HFF-Myc (cell line): ENCODE data around the gene VSTM4.

Experiments
- DNase-seq: peaks from one replicate; pipeline ENCODE4 v3.0.0-alpha.2; 2011; ENCODE audit warnings: low read depth; ENCODE audit errors: extremely low read depth
- H3K4me3 ChIP-seq: replicated peaks from 2 replicates; pipeline ENCODE4 v1.5.1; 2011; ENCODE audit warnings: low read depth, mild to moderate bottlenecking, control low read depth, low read length
- CTCF ChIP-seq: IDR thresholded peaks from 2 replicates; pipeline ENCODE4 v1.5.1; 2012; ENCODE audit warnings: mild to moderate bottlenecking, low read depth, low read length, control low read depth; ENCODE audit errors: missing control alignments

Gene VSTM4

GRCh38 chr10:49058463-49059255 is 56.7 kb downstream of the VSTM4 start:
- TF ChIP-seq CTCF = no peak
- no peak overlapping the region for H3K4me3 ChIP-seq
- no peak for DNase-seq

DNA sequence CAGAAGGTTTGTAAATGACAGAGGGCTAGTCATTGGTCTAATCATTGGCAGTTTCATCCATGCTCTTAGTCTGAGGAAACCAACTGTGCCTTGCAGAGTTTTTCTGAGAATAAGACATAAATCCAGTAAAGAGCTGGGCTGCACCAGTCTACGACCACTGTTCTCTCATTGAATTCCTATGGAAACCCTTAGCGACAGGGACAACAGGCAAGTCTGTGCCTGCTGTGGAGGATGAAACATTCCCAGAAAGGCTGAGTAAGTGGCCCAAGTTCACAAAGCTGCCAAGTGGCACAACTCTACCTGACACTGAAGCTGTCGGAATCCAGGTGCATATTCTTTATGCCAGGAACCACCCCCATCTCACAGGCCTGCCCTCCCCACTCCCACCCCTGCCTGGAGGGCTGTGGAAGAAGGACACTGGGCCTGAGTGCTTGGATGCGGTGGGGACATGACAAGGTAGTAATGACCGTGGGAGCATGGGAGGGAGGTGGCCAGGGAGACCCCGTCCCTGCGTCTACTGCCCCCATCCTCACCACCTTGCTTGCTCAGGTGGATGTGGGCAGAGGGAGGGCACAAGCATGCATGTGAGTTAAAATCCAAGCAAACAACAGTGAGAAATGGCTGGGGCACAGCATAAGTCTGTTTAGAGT is 58.0 kb downstream of the VSTM4 start:
- no peak for TF ChIP-seq CTCF
- H3K4me3 ChIP-seq = no peak overlapping the region
- no peak for DNase-seq

DNA sequence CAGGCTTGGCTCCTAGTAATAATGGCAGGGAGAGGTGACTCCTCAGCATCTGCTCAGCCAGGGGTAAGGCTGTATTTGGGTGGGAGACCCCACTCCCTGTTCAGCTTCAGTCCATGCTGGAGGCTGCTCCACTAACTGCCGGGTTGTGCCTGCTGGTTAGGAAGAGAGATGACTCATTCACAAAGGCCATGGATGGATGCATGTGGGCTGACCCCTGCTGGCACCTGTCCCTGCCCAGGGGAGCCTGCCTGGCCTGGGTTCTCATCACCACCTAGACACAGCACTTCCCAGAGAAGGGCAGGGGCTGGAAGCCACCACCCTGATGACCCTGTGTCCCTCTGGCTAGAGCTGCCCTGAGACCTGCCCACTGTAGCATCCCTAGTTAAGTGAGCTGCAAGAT is 59.0 kb downstream of the VSTM4 start:
- DNase-seq = no peak
- H3K4me3 ChIP-seq = no peak overlapping the region
- no peak for TF ChIP-seq CTCF

- TF ChIP-seq CTCF = no peak
- peak; percentile 25 for DNase-seq
- H3K4me3 ChIP-seq = no peak overlapping the region
Observed at GRCh38 chr10:49055221-49055849, 60.0 kb downstream of the VSTM4 start.

GRCh38 chr10:49054753-49055152 is 60.6 kb downstream of the VSTM4 start:
- H3K4me3 ChIP-seq = no peak overlapping the region
- DNase-seq = no peak
- TF ChIP-seq CTCF = no peak

DNA sequence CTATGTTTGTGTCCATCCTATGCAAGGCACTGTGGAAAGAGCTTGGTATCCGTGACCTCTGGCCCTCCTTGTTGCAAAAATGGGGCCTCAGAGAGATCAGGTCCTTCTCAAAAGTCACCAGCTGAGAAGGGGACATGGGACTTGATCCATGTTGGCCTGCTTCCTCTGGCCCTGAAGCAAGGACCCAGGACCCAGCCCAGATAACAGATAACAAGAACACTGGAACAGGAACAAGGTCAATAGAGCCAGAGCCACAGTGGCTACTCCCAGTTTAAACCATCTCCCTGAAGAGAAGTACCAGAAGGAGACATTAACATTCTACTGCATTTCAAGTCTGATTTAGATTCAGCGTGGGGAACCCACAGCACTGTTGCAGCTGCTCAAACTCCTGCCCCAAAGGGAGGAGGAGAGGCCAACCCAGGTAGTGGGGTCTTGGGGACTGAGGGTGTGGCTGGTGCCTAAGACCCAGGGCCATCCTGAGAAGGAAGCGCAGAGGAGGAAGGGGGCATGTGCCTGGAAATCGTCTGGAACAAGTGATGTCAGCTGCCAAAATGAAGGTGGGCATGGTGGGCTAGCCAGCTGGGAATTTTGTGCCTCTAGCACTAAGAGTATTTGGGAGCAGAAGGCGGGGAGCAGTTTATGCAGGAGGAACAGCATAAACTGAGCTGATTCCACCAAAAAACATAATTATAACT is 61.2 kb downstream of the VSTM4 start:
- TF ChIP-seq CTCF = no peak

More for the DNA sequence above, 61.2 kb downstream of the VSTM4 start:
- DNase-seq = no peak
- H3K4me3 ChIP-seq = no peak overlapping the region
